GM18505 (cell line): ENCODE data around the gene EFS.
"Not testable (repeated sequence)": the region's sequence is repeated elsewhere in the genome, so short reads cannot be mapped to it uniquely, and the experiment has no call there.

Source experiments
- ATAC-seq: cut with Tn5 transposase; IDR thresholded peaks from one replicate; pipeline ENCODE4 v1.9.1; 2021; ENCODE audit not compliant: unreplicated experiment
- POLR2A ChIP-seq: IDR thresholded peaks from 4 replicates; pipeline ENCODE4 v1.6.1; 2011; ENCODE audit warnings: borderline replicate concordance; ENCODE audit not compliant: insufficient read depth, insufficient read length; ENCODE audit errors: extremely low read depth

EFS gene

DNA sequence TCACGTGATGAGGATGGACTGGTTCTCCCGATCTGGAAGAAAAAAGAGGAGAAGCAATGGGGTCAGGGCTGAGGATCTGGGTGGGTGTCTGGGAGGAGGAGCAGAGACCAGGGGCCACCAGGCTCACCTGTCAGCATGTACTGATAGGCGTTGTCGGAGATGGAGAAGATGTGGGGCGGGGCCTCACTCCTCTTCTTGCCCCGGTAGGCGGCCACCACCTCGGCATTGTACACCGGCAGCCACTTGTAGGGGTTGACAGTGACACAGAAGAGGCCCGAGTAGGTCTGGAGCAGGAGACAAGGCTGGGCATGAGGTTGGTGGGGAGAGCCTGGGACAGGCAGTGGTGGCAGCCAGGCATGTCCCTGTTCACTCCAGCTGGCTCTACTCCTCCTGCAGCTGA lies 40.1 kb upstream of the EFS start:
- ATAC-seq: no peak
- TF ChIP-seq POLR2A: no peak

DNA sequence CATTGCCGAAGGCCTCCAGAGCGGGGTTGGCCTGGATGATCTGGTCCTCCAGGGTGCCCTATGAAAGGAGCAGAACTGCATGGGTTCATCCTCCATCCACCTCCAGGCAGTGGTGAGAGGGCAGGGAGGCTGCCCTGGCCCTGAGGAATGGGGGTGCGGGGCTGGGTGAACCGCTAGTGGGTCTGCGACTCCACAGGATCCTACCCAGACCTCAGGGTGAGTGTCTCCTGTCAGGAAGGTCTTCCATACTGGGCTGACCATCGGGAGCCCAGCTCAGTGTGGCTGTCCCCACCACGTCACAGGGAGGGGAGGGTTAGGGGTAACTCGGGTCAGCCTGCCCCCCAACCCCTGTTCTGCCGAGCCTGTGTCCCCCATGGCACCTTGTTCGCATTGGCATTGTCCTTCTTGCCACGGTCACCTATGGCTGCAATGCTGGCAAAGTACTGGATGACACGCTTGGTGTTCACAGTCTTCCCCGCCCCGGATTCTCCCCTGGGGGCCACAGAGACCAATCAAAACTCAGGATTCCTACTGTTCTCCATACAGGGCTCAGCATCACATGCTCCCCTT lies 39.4 kb upstream of the EFS start:
- TF ChIP-seq POLR2A: no peak
- ATAC-seq: no peak

DNA sequence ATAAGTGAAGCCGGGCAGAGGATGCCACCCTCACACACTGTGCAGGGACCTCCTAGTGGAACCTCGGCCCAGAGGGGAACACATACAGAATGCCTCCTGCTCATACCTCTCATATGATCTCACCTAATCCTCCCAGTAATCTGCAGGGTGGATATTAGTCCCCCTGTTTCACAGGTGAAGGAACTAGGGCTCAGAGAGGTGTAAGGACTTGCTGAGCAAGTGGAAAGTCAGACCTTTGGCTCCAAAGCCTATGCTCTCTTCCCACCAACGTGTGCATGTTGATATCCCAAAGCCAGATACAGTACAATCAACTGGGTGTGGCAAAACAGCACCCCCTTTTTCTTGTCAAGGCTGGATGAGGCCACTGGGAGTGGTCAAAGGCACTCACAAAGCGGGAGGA lies 38.9 kb upstream of the EFS start:
- TF ChIP-seq POLR2A: no peak
- ATAC-seq: no peak

DNA sequence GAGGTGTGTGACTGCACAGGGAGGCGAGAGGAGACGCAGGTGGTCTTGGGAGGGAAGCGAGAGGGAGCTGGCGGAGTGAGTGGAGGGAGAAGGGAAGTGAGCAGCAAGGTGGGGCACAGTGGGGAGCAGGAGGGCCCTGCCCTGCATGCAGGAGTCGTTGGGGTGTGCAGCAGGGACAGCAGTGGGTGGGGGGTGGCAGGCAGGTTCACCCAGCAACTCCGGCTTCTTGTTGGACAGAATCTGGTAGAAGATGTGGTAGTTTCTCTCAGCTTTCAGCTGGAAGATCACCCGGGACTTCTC lies 38.1 kb upstream of the EFS start:
- ATAC-seq: no peak
- no peak for TF ChIP-seq POLR2A

DNA sequence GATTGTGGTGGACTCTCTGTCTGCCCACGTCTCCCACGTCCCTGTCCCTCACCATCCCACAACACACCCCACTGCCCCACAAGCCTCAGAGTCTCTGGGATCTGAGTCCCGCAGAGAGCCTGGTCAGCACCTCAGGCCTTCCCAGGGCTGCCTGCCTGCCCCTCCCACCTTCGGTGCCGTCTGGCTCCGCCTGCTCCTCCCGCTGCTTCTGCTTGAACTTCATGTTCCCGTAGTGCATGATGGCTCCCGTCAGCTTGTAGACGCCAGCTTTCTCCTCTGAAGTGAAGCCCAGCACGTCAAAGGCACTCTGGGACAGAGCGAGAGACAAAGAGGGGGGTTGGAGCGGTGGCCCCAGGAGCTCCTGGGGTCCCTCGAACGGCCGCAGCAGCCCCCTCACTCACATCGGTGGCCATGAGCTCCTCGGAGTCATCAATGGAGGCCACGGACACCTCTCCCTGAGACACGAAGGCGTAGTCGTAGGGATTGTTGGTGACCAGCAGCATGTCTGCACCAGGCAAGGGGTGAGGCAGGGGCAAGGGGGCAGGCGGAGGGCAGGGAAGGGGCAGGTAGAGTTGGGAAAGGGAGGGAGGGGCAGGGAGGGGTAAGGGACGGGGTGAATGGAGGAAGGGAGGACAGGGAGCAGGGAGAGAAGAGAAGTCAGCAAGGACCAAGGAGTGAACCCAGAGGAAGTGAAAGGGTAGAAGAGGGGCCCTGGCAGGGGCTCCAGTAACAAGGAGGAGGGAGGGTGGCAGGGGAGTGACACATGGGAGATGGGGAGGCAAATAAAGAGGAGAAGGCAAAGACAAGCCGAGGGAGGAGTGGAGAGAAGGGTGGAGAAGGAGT lies 37.5 kb upstream of the EFS start:
- no peak for ATAC-seq
- no peak for TF ChIP-seq POLR2A

DNA sequence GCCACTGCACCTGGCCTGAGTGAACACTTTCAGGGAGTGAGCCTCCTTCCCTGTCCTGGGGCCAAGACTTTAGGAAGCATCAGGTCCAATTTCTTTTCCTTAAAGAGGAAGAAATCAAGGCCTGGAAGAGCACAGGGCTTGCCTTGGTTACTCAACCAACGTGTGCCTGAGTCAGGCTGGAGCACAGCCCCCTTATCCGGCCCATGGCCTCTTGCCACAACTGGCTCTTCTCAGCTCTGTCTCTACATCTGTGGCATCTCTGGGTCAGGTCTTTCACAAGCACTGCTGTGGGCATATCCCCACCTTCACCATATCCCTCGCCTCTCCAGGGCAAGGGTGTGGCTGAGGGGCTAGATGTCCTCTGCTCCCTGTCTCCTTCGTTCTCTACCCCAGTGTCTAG lies 36.3 kb upstream of the EFS start:
- no peak for ATAC-seq
- TF ChIP-seq POLR2A: no peak

DNA sequence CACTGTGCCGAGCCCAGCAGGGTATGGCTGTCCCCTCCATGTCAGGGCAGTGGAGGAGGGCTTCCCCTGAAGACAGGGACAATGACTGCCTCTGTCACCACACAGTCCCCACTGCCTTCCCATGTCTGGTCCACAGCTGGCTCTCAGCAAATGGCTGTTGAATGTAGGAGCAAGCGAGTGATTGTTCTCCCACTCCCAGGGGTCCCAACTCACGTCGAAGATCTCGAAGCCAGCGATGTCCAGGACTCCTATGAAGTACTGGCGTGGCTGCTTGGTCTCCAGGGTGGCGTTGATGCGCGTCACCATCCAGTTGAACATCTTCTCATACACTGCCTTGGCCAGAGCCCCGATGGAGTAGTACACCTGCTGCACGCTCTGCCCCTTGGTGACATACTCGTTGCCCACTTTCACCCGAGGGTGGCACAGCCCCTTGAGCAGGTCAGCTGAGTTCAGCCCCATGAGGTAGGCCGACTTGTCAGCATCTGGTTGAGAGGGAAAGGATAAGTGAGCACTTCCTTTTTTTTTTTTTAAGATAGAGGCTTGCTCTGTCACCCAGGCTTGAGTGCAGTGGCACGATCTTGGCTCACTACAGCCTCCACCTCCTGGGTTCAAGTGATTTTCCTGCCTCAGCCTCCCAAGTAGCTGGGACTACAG lies 35.7 kb upstream of the EFS start:
- ATAC-seq: not testable (repeated sequence)

DNA sequence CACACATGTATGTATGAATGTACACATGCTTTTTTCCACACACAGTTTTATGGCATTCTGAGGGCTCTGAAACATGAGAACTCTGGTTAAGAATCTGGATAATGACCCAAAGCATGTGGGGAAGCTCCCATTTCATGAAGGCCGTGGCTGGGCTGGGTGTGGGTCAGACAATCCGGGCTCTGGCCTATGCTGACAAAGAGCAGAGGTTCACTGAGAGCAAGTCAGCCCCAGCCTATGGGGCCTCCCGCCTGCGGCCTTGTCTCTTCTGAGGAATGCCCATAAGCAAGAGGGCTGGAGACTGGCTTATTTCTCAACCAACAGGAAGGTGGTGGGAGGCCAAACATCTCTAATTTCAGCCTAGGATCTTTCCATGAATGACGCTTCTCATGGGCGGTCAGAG lies 34.6 kb upstream of the EFS start:
- ATAC-seq: no peak
- TF ChIP-seq POLR2A: no peak

DNA sequence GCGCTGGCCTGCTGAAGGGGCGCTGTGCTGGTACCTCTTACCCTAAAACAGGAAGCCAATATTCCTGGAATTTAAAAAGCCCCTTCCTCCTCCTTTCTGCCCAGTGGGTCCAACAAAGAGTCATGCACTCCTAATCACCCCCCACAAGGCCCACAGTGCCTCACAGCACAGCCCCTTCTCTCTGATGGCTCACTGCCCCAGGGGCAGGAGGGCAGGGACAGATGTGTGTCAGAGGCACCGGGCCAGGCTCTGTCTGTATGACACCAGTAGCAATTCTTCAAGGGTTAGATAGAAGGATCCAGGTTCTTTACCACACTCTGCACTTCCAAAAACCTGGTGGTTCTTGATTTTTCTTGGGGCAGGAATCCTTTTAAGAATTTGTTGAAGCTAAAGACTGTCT lies 34.2 kb upstream of the EFS start:
- no peak for TF ChIP-seq POLR2A
- ATAC-seq: no peak

DNA sequence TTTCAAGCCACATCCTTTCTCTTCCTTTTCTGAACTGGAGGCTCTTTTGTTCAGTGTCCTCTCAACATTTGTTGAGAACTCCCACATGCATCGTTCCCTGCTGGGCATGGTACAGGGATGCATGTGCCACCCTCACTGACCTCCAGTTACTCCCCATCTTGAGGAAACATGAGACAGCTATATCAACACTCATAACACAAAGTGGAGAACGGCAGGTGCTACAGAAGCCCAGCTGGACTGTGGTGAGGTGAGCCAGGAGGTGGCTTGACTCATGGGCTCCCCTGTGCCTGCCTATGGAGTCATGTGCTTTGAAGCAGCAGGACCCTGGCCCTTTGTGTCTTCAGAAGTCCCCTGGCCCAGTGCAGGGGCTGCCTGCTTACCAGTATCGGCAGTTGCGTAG lies 33.4 kb upstream of the EFS start:
- ATAC-seq: no peak

DNA sequence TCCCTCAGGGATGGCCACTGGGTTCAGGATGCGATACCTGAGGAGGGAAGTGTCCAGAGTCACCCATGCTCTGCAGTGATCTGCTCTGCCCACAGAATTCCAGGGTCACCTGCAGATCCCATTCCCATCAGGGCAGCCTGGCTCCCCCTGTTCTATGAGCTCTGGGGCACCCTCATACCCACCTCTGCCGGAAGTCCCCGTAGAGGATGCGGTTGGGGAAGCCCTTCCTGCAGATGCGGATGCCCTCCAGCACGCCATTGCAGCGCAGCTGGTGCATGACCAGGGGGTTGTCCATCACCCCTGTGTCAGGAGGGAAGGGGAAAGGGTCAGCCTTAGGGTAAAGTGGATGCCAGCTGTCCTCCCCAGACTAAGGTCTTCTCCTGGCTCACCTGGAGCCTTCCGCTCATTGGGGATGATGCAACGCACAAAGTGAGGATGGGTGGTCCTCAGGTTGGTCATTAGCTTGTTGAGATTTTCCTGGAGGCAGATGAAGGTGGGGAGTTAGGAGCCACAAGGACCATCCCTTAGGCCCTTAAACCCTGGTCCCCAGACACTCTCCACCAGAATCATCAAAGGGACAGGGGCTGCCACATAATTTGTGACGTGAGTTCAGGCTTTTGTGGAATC lies 31.9 kb upstream of the EFS start:
- ATAC-seq: no peak
- no peak for TF ChIP-seq POLR2A

More for the DNA sequence above, 33.4 kb upstream of the EFS start:
- no peak for TF ChIP-seq POLR2A

DNA sequence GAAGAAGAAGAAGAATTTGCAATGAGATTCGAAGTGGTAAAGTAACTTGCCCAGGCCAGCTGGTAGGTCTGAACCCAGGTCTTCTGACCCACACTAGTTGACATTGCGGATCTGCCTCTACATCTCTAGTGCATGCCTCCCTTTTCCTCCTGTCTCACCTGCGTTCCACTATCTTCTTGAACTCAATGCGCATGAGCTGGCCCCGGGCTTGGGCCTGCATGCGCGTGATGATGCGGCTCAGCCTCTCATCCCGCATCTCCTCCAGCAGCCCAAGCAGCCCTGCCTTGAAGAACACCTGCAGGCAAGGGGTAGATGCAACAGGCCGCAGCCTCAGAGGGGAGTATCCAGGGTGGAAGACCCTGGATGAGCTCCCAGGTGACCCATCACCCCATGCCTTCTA lies 31.2 kb upstream of the EFS start:
- ATAC-seq: no peak
- no peak for TF ChIP-seq POLR2A

DNA sequence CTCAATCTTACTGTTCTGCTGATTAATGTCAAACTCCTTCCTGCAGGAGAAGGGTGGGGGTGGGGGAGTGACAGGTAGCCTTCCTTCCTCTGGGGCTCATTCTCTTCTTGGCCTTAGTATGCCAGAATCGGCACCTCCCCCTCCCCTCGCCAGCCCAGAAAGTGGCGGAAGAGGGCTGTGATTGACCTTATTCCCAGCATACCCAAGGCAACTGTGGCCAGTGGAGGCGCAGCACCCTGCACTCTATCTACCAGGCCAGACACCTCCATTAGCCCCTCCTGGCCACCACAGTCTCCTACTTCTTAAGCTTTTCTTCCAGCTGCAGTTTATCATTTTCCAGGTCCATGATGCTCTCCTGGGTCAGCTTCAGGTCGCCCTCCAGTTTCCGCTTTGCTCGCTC lies 27.6 kb upstream of the EFS start:
- no peak for TF ChIP-seq POLR2A
- no peak for ATAC-seq

DNA sequence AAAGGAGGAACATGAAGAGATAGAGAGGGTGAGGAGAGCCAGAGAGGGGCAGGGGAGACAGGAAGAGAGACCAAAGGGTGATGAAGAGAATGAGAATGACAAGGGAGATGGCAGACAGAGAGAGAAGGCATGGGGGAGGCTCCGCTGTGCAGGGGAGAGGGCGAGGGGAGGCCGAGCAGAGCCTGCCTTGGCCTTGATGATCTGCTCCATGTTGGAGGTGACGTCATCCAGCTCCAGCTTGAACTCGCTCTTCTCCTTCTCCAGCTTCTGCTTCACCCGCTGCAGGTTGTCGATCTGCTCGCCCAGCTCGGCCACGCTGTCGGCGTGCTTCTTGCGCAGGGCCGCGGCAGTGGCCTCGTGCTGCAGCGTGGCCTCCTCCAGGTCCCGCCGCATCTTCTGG lies 24.9 kb upstream of the EFS start:
- not testable (repeated sequence) for ATAC-seq

DNA sequence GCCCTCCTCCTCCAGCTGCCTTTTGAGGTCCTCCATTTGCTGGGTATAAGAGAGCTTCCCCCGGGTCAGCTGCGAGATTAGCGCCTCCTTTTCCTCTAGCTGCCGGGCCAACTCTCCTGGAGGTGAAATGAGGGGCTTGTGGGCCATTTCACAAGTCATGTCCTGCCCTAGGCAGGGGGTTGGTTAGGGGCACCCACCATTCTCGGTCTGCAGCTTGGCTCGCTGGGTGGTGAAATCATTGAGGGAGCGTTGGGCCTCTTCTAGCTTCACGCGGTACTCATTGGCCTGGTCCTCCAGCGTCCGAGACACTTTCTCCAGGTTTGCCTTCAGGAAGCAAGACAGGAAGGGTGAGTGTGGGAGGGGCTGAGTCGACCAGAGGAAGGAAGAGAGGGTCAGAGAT lies 24.4 kb upstream of the EFS start:
- ATAC-seq: no peak
- TF ChIP-seq POLR2A: no peak

DNA sequence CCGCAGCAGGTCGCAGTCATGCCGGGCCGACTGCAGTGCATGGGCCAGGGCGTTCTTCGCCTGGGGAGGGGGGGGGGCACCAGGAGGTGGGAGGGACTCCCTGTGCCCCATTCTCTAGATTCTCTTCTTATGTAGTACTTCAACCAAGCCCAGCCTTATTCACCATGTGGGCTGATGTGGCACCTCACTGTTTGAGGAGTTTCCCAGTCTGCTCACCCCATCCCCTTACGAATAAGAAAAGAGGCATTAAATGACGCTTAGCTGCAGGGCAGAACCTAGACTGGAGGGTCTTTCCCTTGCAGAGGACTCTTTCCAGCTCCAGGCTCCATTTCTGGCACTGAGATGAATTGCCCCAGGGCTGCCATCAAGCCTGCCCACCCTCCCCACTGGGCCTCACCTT lies 24.0 kb upstream of the EFS start:
- TF ChIP-seq POLR2A: no peak

More for the DNA sequence above, 24.0 kb upstream of the EFS start:
- ATAC-seq: no peak
